Measurements from ENCODE around the gene TRAPPC2L.

- no peak for TF ChIP-seq POLR2A (IDR thresholded peaks at IDR 0.05; ENCODE audit: low read depth, low read length)
- no peak for TF ChIP-seq POLR2AphosphoS5 (IDR thresholded peaks at IDR 0.05; ENCODE audit: low read depth, low read length)
- TF ChIP-seq TAF1 (IDR thresholded peaks at IDR 0.05; ENCODE audit: low read depth, low read length): no peak
- TF ChIP-seq POU2F2 (IDR thresholded peaks at IDR 0.05; ENCODE audit: low read depth, low read length): no peak
Observed at GRCh38 chr16:88848557-88848956, 8.4 kb upstream of the TRAPPC2L start.
